HG02840 (cell line): ENCODE measurements around the gene RGS19.
A peak's percentile ranks its signal among the peaks of the same experiment; 100 is the strongest.
"Not testable (repeated sequence)": the region's sequence is repeated elsewhere in the genome, so short reads cannot be mapped to it uniquely, and the experiment has no call there.

ENCODE experiments used
- ATAC-seq: cut with Tn5 transposase; IDR thresholded peaks from one replicate; pipeline ENCODE4 v1.9.1; 2021; ENCODE audit warnings: mild to moderate bottlenecking, moderate library complexity, moderate number of reproducible peaks; ENCODE audit not compliant: unreplicated experiment, low FRiP score

RGS19 gene

GRCh38 chr20:64079273-64080012 is at the start of gene RGS19:
TSS of gene RGS19 (minus strand) at chr20:64079518. CDS start at chr20:64076886, 2,632 bp downstream.
- ATAC-seq: peak; percentile 35

GRCh38 chr20:64123517-64123916 is 44.2 kb upstream of the RGS19 start:
- ATAC-seq: not testable (repeated sequence)

GRCh38 chr20:64122927-64123326 is 43.6 kb upstream of the RGS19 start:
- not testable (repeated sequence) for ATAC-seq

- ATAC-seq: no peak
Observed at GRCh38 chr20:64121586-64121985, 42.3 kb upstream of the RGS19 start.

GRCh38 chr20:64119681-64120341 is 40.5 kb upstream of the RGS19 start:
- no peak for ATAC-seq

- ATAC-seq: no peak
Observed at GRCh38 chr20:64119301-64119680, 40.0 kb upstream of the RGS19 start.

- ATAC-seq: not testable (repeated sequence)
Observed at GRCh38 chr20:64117432-64117777, 38.1 kb upstream of the RGS19 start.

GRCh38 chr20:64116541-64117431 is 37.5 kb upstream of the RGS19 start:
- no peak for ATAC-seq

- ATAC-seq: no peak
Observed at GRCh38 chr20:64116016-64116415, 36.7 kb upstream of the RGS19 start.

GRCh38 chr20:64115171-64115911 is 36.0 kb upstream of the RGS19 start:
- ATAC-seq: no peak

GRCh38 chr20:64114356-64114971 is 35.1 kb upstream of the RGS19 start:
- ATAC-seq: no peak

- no peak for ATAC-seq
Observed at GRCh38 chr20:64113796-64114355, 34.6 kb upstream of the RGS19 start.

- ATAC-seq: no peak
Observed at GRCh38 chr20:64113444-64113775, 34.1 kb upstream of the RGS19 start.

- no peak for ATAC-seq
Observed at GRCh38 chr20:64112691-64113443, 33.5 kb upstream of the RGS19 start.

- no peak for ATAC-seq
Observed at GRCh38 chr20:64111841-64112641, 32.7 kb upstream of the RGS19 start.

- no peak for ATAC-seq
Observed at GRCh38 chr20:64110411-64111068, 31.2 kb upstream of the RGS19 start.

GRCh38 chr20:64109831-64110391 is 30.6 kb upstream of the RGS19 start:
- no peak for ATAC-seq
